GM19351 (cell line): ENCODE measurements around the gene EPG5.

Experiments used
- ATAC-seq: cut with Tn5 transposase; IDR thresholded peaks from one replicate; pipeline ENCODE4 v1.9.1; 2021; ENCODE audit warnings: mild to moderate bottlenecking, moderate library complexity; ENCODE audit not compliant: unreplicated experiment

The EPG5 gene

GRCh38 chr18:45923138-45923537 lies 44.0 kb downstream of the EPG5 start:
- no peak for ATAC-seq

DNA sequence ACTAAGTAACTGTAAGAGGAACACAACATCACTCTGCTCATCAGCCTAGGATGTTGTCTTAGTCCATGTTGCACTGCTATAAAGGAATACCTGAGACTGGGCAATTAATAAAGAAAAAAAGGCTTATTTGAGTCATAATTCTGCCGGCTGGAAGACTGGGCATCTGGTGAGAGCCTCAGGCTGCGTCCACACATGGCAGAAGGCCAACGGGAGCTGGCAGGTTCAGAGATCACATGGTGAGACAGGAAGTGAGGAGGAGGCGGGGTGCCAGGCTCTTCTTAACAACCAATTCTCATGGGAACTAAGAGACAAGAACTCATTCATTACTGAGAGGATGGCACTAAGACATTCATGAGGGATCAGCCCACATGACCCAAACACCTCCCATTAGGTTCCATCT lies 46.8 kb downstream of the EPG5 start:
- ATAC-seq: no peak

DNA sequence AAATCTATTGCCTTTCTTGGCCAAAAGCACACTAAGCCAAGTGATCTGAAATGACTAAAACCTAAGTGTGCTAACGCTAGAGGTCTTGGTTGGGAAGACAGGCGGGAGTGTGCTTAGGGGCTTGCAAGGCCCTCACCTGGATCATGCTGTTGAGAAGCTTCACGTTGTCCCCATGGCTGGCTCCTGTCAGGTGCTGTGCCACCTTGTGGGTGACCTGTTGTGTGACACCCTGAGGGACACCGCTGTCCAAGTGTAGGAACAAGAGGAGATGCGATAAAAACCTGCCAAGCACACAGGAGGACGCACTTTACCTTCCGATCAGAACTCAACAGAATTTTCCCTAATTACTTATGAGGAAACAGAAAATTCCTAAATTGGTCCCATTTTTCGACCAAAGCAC lies 50.8 kb downstream of the EPG5 start:
- ATAC-seq: no peak

DNA sequence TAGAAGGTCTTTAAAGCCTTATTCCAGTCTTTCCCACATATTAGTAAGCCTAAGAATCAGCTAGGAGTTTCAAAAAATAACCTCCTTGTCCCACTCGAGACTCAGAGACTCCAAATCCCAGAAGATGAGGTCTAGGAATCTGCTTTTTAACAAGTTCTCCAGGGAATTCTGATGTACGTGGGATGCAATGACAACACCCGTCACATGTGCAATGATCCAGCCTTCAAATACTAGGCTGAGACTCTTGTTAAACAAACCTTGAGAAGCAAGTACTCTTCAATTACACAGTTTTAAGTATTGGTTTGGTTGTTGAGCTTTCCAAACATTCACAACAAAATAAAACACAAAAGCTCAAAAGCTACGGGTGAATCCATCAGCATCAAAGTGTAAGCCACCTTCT lies 53.9 kb downstream of the EPG5 start:
- no peak for ATAC-seq

DNA sequence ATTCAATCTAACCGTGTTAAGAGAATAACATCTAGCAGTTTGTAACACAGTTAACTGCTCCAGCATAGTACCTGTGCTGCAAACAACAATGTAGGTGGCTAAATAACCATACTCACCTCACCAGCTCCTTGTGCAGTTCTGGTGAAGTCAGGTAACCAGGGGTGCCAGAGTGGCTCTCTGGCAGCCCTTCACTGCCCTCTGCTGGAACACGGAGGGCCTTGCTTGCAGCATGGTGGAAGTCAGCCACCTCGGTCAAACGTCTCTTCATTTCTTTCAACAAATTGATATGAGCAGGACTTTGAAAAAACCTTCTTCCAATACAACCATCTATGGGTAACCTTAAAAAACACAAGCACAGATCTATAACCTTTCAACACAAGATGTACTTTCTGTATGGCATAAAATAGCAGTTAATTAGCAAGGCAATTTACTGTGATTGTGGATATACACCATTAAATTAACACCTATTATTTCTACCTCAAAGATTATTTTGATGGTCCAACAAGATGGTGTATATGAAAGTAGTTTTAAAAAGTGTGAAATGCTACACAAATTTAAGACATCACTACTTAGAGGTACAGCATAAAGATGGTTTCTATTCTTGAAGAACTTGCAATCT lies 56.6 kb downstream of the EPG5 start:
- peak; percentile 75 for ATAC-seq

DNA sequence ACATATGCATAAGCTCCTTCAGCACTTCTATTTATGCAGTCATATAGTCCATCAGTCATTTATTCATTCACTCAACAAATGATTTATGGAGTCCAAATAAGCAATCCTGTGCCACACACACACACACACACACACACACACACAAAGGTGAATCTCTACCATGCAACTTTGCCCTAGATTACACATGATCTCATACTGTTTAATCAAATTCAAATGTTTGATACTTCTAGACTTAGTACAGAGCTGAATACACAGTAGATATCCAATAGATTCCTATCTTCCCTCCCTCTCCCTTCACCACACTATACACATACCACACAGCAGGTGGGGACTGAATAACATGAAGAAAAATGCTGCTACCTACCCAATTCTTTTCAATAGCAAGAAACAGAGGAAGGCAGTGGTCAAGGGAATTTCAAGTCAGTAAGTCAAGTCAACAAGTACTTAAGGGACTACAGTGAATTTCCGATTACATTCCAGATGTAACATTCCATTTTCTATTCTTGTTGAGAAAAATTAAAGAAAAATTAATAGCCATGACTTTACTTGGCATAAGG lies 65.4 kb downstream of the EPG5 start:
- ATAC-seq: no peak

DNA sequence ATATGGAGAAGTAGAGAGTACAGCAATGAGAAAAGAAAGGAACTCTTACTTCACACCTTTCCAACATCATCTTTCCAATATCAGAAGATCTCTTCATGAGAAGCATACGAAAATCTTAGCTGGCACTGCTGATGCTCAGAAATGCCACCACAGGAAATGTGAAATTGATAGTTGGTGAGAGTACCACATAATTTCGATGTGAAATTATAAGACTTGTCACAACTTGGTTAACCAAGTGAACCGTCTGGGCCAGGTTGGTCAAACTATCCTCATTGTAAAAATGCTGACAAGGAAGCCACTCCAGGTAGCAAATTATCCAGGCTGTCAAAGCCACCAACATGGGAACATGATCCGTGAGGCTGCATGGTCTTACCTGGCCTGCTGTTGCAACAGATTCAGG lies 66.5 kb downstream of the EPG5 start:
- ATAC-seq: no peak

- ATAC-seq: no peak
Measured at GRCh38 chr18:45896991-45897390, 70.1 kb downstream of the EPG5 start.

- no peak for ATAC-seq
Measured at GRCh38 chr18:45896452-45896851, 70.7 kb downstream of the EPG5 start.

DNA sequence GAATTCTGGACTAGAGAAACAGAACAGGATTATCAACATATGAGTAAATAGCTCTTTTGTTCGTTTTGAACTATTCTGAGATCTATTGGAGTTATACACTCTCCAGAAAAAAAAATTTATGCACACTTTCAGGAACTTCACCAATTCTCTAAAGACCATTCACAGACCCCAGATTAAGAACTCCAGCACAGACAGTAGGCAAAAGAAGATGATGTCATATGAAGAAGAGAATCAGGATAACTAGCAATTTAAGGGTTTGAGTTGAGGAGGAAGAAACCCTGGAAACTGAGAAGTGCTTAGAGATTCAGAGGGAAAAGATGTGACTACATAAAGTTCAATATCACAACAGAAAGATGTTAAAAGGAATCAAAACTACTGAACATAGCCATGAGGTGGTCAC lies 71.8 kb downstream of the EPG5 start:
- no peak for ATAC-seq

GRCh38 chr18:45894818-45895217 lies 72.3 kb downstream of the EPG5 start:
- no peak for ATAC-seq

DNA sequence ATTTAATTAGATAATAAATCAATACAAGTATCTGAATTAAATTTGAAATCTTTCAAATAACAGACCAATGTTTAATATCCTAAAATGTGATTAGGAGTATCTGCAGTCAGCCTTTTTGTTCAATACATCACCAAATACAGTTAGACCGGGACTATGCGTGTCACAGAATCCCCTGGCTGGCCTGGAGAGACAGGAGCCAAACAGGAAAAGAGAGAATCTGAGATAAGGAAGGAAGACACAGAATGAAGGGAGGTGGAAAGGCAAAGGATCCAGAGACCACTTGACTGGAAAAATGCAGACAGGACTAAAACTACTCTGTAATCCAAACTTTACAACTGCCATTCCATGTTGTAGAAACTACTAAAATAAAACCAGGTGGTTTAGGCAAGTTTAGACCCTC lies 75.3 kb downstream of the EPG5 start:
- ATAC-seq: no peak

DNA sequence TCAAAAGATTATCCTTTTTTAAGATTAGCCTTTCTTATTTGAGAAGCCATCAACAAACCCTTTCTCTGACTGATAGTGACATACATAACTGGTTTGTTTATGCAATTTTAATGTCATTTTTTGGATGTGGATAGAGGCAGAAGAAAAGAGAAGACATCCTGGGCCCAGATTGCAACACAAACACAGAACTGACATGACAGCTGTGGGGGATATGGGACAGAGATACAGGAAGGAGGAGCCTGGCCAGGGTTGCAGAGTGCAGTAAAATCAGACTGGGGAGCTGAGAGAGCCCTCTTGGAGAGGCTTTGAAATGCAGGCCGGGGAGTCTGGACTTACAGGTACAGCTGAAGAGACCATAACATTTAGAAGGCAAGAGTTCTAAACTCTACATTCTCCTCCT lies 76.5 kb downstream of the EPG5 start:
- ATAC-seq: no peak

DNA sequence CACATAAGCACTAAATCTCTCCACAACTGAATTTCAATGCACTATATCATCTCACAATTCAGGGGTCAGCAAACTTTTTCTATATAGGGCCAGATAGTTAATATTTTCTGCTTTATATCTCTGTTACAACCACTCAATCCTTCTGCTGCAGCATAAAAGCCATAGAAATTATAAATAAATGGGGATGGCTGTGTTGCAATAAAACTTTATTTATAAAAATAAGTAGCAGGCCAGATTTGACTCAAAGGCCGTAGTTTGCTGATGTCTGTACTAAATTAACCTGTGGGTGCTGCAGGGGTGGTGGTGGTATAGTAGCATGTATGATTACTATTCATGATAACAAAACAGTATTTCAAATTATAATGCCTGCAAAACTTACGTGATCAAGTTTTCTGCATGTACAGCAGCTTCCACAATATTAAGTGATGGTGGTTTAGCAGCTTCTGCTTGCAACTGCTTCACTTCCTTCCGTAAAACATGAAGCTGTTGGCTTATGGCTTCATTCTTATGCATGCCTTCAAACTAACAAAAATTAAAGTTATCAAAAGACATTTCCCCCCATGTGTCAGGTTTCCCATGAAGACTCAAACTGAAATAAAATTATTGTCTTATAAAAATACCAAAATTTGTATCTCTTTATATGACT lies 77.6 kb downstream of the EPG5 start:
- ATAC-seq: no peak

DNA sequence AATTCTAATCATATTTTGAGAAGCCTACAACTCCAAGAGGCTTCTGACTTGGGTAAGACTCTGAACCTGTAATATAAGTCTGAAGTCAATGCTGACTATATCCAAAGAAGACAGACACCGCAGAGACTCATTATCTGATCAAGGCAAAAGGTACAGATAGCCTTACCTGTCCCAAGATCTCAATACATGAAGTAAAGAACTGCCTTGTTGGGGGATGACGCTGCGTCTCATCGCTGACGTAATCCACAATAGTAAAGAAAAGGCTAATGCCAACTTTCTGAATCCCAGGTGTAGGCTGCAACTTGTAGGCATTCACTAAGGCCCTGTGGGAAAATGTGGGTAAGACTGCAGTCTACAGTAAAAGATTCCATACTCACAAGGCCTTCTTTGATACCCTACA lies 79.5 kb downstream of the EPG5 start:
- ATAC-seq: no peak

- ATAC-seq: no peak
Measured at GRCh38 chr18:45880876-45881558, 86.1 kb downstream of the EPG5 start.

- peak; percentile 94 for ATAC-seq
Measured at GRCh38 chr18:45879681-45880655, 87.2 kb downstream of the EPG5 start.

DNA sequence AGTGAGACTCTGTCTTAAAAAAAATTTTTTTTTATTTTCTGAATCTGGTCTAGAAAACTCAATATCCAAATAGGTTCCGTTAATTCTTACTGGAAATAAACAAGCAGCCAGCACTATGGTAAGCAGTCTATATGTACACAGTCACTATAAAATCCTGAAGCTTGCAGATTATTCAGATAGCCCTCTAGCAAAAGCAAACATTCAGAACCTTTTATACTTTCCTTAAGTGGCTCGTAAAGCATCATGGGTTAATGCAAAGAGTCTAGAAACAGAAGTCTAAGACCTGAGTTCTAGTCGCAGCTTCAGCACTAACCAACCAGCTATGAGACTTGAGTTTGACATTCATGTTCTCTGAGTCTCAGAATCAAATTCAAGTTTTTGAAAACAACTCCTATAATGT lies 89.7 kb downstream of the EPG5 start:
- ATAC-seq: no peak

GRCh38 chr18:45876161-45876560 lies 91.0 kb downstream of the EPG5 start:
- no peak for ATAC-seq

- ATAC-seq: peak; percentile 92
Measured at GRCh38 chr18:45874491-45875184, 92.5 kb downstream of the EPG5 start.
